HG02678 (cell line): ENCODE data around the gene MAGI2.

Source experiments
- ATAC-seq: cut with Tn5 transposase; IDR thresholded peaks from one replicate; pipeline ENCODE4 v1.9.1; 2021; ENCODE audit warnings: mild to moderate bottlenecking, moderate library complexity; ENCODE audit not compliant: unreplicated experiment

MAGI2 gene

GRCh38 chr7:79180533-79180932 lies 272.9 kb downstream of the MAGI2 start:
- ATAC-seq, result no peak

- no peak for ATAC-seq
Observed at GRCh38 chr7:79176859-79177477, 276.5 kb downstream of the MAGI2 start.

GRCh38 chr7:79175374-79175773 lies 278.1 kb downstream of the MAGI2 start:
- ATAC-seq, result no peak

- no peak for ATAC-seq
Observed at GRCh38 chr7:79165225-79165624, 288.2 kb downstream of the MAGI2 start.

GRCh38 chr7:79159040-79159664 lies 294.3 kb downstream of the MAGI2 start:
- no peak for ATAC-seq

GRCh38 chr7:79157281-79157680 lies 296.2 kb downstream of the MAGI2 start:
- ATAC-seq, result no peak

- ATAC-seq, result no peak
Observed at GRCh38 chr7:79149831-79150230, 303.6 kb downstream of the MAGI2 start.

GRCh38 chr7:79142706-79143105 lies 310.8 kb downstream of the MAGI2 start:
- no peak for ATAC-seq

GRCh38 chr7:79141252-79141651 lies 312.2 kb downstream of the MAGI2 start:
- no peak for ATAC-seq

- ATAC-seq, result no peak
Observed at GRCh38 chr7:79137942-79138341, 315.5 kb downstream of the MAGI2 start.

- ATAC-seq, result no peak
Observed at GRCh38 chr7:79132844-79133451, 320.5 kb downstream of the MAGI2 start.

- no peak for ATAC-seq
Observed at GRCh38 chr7:79130715-79131114, 322.8 kb downstream of the MAGI2 start.

- no peak for ATAC-seq
Observed at GRCh38 chr7:79124331-79124730, 329.1 kb downstream of the MAGI2 start.

GRCh38 chr7:79118143-79118542 lies 335.3 kb downstream of the MAGI2 start:
- ATAC-seq, result no peak

GRCh38 chr7:79096361-79096805 lies 357.1 kb downstream of the MAGI2 start:
- ATAC-seq, result no peak

GRCh38 chr7:79093421-79093820 lies 360.0 kb downstream of the MAGI2 start:
- no peak for ATAC-seq

GRCh38 chr7:79091661-79092060 lies 361.8 kb downstream of the MAGI2 start:
- ATAC-seq, result no peak

- ATAC-seq, result no peak
Observed at GRCh38 chr7:79091011-79091410, 362.5 kb downstream of the MAGI2 start.

GRCh38 chr7:79090543-79090942 lies 362.9 kb downstream of the MAGI2 start:
- ATAC-seq, result no peak

- no peak for ATAC-seq
Observed at GRCh38 chr7:79084423-79084822, 369.0 kb downstream of the MAGI2 start.

GRCh38 chr7:79079919-79080554 lies 373.4 kb downstream of the MAGI2 start:
- ATAC-seq, result no peak

- no peak for ATAC-seq
Observed at GRCh38 chr7:79078273-79078672, 375.2 kb downstream of the MAGI2 start.
